ENCODE results near the gene FANCM. TPM values are rescaled to one million over a fixed set of nuclear protein-coding genes. Genes with fewer than 3 reads are reported as not detected.

FANCM gene
- total RNA-seq, 4 donors from 2014 or later: 4.4 to 6.8 (median 5.6) TPM

DNA sequence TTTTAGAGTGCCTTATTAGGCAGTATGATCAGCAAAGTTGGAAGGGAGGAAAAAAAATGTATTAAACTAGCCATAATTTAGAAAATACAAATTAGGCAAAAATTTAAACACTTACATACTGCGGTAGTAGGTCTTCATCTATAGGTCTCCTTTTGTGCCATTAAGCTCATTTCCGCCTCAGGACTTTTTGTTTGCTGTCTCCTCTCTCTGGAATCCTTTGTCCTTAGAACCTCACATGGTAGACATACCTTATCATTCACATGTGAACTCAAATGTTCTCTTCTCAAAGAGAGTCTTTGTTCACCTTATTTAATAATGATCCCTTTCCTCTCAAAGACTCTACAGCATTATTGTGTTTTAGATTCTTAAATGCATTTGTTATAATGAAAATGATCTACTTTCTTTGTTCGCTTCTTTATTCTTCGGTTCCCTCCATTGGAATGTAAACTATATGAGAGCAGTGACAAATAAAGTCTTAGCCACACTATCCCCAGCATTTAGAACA, 14.7 kb downstream of the FANCM start:
- 89 to 94% methylated on average over 4 of the region's 4 CpGs for WGBS, 2 donors
- no peaks in the 10 kb centered on the region for H3K9me3 ChIP-seq
- peaks cover 0 to 14% (median 0%) of the 10 kb centered on the region in 3 donors for H3K36me3 ChIP-seq
- no peak for DNase-seq
- TF ChIP-seq POLR2A (IDR thresholded peaks at IDR 0.05): no peak
- TF ChIP-seq, protein P1, sequence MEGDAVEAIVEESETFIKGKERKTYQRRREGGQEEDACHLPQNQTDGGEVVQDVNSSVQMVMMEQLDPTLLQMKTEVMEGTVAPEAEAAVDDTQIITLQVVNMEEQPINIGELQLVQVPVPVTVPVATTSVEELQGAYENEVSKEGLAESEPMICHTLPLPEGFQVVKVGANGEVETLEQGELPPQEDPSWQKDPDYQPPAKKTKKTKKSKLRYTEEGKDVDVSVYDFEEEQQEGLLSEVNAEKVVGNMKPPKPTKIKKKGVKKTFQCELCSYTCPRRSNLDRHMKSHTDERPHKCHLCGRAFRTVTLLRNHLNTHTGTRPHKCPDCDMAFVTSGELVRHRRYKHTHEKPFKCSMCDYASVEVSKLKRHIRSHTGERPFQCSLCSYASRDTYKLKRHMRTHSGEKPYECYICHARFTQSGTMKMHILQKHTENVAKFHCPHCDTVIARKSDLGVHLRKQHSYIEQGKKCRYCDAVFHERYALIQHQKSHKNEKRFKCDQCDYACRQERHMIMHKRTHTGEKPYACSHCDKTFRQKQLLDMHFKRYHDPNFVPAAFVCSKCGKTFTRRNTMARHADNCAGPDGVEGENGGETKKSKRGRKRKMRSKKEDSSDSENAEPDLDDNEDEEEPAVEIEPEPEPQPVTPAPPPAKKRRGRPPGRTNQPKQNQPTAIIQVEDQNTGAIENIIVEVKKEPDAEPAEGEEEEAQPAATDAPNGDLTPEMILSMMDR (IDR thresholded peaks at IDR 0.05): no peak
- no peak overlapping the region for H3K27ac ChIP-seq
- H3K27me3 ChIP-seq: no peaks in the 10 kb centered on the region
- intact Hi-C loops (cut with DNase I): no loop called here
- H3K4me3 ChIP-seq: no peak overlapping the region
- no peaks in the 10 kb centered on the region for H3K4me1 ChIP-seq

- no peak for DNase-seq
- intact Hi-C loops (cut with DNase I): no loop called here
- TF ChIP-seq, protein P1 (IDR thresholded peaks at IDR 0.05): no peak
- no peak for TF ChIP-seq POLR2A (IDR thresholded peaks at IDR 0.05)
- no peaks in the 10 kb centered on the region for H3K27me3 ChIP-seq
- H3K36me3 ChIP-seq: peaks cover 0 to 10% (median 5%) of the 10 kb centered on the region in 3 donors
- no peaks in the 10 kb centered on the region for H3K9me3 ChIP-seq
- no peak overlapping the region for H3K27ac ChIP-seq
- no peaks in the 10 kb centered on the region for H3K4me1 ChIP-seq
- H3K4me3 ChIP-seq: no peak overlapping the region
Measured at GRCh38 chr14:45156067-45156466, 20.3 kb downstream of the FANCM start.

- DNase-seq: no peak
- Histone ChIP-seq H3K36me3 (peaks cover 0 to 37% (median 0%) of the 10 kb centered on the region in 3 donors), H3K27ac (no peak overlapping the region), H3K9me3 (no peaks in the 10 kb centered on the region), H3K4me3 (no peak overlapping the region), H3K27me3 (no peaks in the 10 kb centered on the region), H3K4me1 (no peaks in the 10 kb centered on the region)
- TF ChIP-seq, protein P1 (IDR thresholded peaks at IDR 0.05): no peak
- no peak for TF ChIP-seq POLR2A (IDR thresholded peaks at IDR 0.05)
- intact Hi-C loops (cut with DNase I): no loop called here
Measured at GRCh38 chr14:45169906-45170305, 34.2 kb downstream of the FANCM start.

GRCh38 chr14:45177076-45177475, 41.3 kb downstream of the FANCM start:
- Histone ChIP-seq H3K4me3 (no peak overlapping the region), H3K36me3 (no peaks in the 10 kb centered on the region), H3K4me1 (no peaks in the 10 kb centered on the region), H3K27ac (no peak overlapping the region), H3K9me3 (no peaks in the 10 kb centered on the region), H3K27me3 (no peaks in the 10 kb centered on the region)
- intact Hi-C loops (cut with DNase I): no loop called here
- WGBS, 2 donors: 50 to 62% methylated on average over 5 of the region's 5 CpGs
- no peak for DNase-seq
- TF ChIP-seq, protein P1 (IDR thresholded peaks at IDR 0.05): no peak
- no peak for TF ChIP-seq POLR2A (IDR thresholded peaks at IDR 0.05)

DNA sequence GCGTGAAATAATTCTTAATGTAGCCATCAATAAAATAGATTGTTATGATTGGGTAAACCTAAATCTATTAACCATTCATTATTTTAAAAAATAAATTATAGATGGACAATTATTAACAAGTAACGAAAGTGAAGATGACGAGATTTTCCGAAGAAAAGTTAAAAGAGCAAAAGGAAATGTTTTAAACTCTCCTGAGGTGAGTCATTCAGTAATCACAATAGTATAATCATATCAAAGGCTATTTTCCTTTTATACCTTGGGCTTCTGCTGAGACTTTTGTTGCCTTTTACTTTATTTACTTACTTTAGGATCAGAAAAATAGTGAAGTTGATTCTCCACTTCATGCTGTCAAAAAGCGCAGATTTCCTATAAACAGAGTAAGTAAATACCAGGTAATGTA, 45.6 kb downstream of the FANCM start:
- Histone ChIP-seq H3K4me3 (no peak overlapping the region), H3K27me3 (no peaks in the 10 kb centered on the region), H3K36me3 (no peaks in the 10 kb centered on the region), H3K9me3 (no peaks in the 10 kb centered on the region), H3K27ac (no peak overlapping the region), H3K4me1 (no peaks in the 10 kb centered on the region)
- 80 to 86% methylated on average over 5 of the region's 5 CpGs for WGBS, 2 donors
- intact Hi-C loops (cut with DNase I): no loop called here
- DNase-seq: no peak
- TF ChIP-seq, protein P1 (IDR thresholded peaks at IDR 0.05): no peak
- TF ChIP-seq POLR2A (IDR thresholded peaks at IDR 0.05): no peak

Measured in esophagus squamous epithelium (tissue), 5 donors.